Erythroblast (primary cell): ENCODE data around the gene SLC1A3.

Experiments
- DNase-seq, 2 experiments: peaks; one replicate each; lab custom pipeline; 2025; lab: John Stamatoyannopoulos, UW
- GATA1 ChIP-seq: IDR thresholded peaks from 2 replicates; pipeline ENCODE4 v1.6.1; 2011; ENCODE audit warnings: low read depth, mild to moderate bottlenecking, control low read depth, low read length, moderate library complexity
- POLR2A ChIP-seq: IDR thresholded peaks from 2 replicates; pipeline ENCODE4 v1.6.1; 2011; ENCODE audit warnings: mild to moderate bottlenecking, low read length

The SLC1A3 gene

GRCh38 chr5:36647046-36647445 is 40.6 kb downstream of the SLC1A3 start:
- TF ChIP-seq GATA1 (no peak), POLR2A (no peak)
- no peak for DNase-seq

- no peak for TF ChIP-seq GATA1
- TF ChIP-seq POLR2A, result no peak
- DNase-seq, result peak in 1 of 2 experiments; percentile 13
These were observed 42.0 kb downstream of the SLC1A3 start for GRCh38 chr5:36648426-36648825.

- no peak for DNase-seq
- TF ChIP-seq GATA1 (no peak), POLR2A (no peak)
These were observed 45.6 kb downstream of the SLC1A3 start for GRCh38 chr5:36651761-36652685.

- no peak for DNase-seq
- no peak for TF ChIP-seq POLR2A
- TF ChIP-seq GATA1, result no peak
These were observed 46.8 kb downstream of the SLC1A3 start for GRCh38 chr5:36653044-36653705.

GRCh38 chr5:36654564-36654963 is 48.2 kb downstream of the SLC1A3 start:
- TF ChIP-seq POLR2A (no peak), GATA1 (no peak)
- DNase-seq, result no peak

GRCh38 chr5:36655161-36655560 is 48.8 kb downstream of the SLC1A3 start:
- no peak for TF ChIP-seq POLR2A
- TF ChIP-seq GATA1, result no peak
- DNase-seq, result no peak

GRCh38 chr5:36656556-36656955 is 50.1 kb downstream of the SLC1A3 start:
- TF ChIP-seq POLR2A, result no peak
- no peak for TF ChIP-seq GATA1
- no peak for DNase-seq

GRCh38 chr5:36657563-36657995 is 51.2 kb downstream of the SLC1A3 start:
- TF ChIP-seq POLR2A (no peak), GATA1 (no peak)
- DNase-seq, result no peak

GRCh38 chr5:36658038-36658756 is 51.8 kb downstream of the SLC1A3 start:
- TF ChIP-seq POLR2A, result no peak
- no peak for TF ChIP-seq GATA1
- no peak for DNase-seq

GRCh38 chr5:36659411-36659810 is 53.0 kb downstream of the SLC1A3 start:
- TF ChIP-seq GATA1 (no peak), POLR2A (no peak)

GRCh38 chr5:36660397-36661049 is 54.1 kb downstream of the SLC1A3 start:
- no peak for DNase-seq

More at GRCh38 chr5:36659411-36659810, 53.0 kb downstream of the SLC1A3 start:
- no peak for DNase-seq

GRCh38 chr5:36661456-36662220 is 55.2 kb downstream of the SLC1A3 start:
- no peak for DNase-seq
- TF ChIP-seq POLR2A (no peak), GATA1 (no peak)

More at GRCh38 chr5:36660397-36661049, 54.1 kb downstream of the SLC1A3 start:
- TF ChIP-seq GATA1 (no peak), POLR2A (no peak)

GRCh38 chr5:36662291-36662851 is 56.0 kb downstream of the SLC1A3 start:
- TF ChIP-seq GATA1, result no peak
- no peak for TF ChIP-seq POLR2A
- no peak for DNase-seq
